NOMO-1 treated with DMSO at 0.1 percent for 48 hours (cell line): ENCODE measurements around the gene B3GAT1.

Source experiments
- DNase-seq: peaks from one replicate; lab custom pipeline; 2025; ENCODE audit not compliant: unreplicated experiment; lab: John Stamatoyannopoulos, UW

The B3GAT1 gene

DNA sequence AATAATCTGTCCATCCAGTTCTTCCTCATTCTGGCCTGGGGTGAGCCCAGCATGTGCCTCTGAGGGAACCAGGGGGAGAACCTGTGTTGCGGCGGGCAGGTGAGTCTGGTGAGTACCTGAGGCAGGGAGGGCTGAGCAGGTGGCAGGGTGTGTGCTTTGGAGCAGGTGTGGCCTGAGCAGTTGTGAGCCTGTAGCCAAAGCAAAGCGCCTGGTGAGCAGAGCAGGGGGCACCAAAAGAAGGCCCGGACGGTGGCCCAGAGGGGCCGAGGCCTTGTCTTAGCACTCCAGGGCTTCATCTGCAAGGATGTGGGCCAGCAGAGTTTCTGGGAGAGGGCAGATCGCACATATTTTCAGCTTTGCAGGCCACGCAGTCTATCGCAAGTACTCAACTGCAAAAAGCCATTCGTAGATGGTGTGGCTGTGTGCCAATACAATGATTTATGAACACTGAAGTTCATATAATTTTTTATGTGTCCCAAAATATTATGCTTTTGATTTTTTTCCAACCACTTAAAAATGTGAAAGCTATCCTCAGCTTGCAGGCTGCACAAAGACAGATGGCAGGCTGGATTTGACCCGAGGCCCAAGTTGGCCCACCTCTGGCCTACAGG, 71.6 kb downstream of the B3GAT1 start:
- no peak for DNase-seq

DNA sequence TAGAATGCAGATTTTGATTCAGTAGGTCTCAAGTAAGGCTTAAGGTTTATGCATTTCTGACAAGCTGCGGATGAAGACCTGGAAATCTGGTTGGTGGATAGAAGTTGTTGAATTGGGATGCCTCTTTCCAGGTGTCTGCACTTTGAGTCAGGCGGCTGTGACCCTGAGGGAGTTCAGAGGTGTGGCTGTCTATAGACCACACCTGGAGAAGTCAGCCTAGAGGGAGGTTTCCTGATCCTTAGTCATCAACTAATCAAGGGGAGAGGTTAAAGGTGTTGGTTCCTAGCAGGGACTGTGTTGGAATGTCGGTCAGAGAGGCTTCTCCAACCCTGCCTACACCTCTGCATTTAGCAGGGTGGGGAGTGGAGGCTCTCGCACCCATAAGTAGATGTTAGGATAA, 72.3 kb downstream of the B3GAT1 start:
- DNase-seq = no peak

DNA sequence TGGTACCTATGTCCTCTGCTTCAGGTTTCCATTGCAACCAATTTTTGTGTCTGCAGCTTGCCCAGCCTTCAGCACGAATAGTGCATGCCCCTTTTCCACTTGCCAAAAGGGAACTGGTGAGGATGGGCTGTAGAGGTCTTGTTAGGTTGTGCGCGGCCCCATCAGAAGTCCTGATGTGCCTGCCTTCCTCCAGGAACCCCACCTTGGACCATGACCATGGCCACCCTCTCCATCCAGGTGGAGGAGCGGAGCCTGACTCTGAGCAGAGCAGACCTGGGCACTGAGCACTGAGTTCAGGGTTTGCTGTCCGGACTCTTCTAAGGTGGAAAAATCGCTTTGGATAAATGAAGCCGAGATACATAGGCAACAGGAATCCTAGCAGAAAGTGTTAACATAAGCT, 73.4 kb downstream of the B3GAT1 start:
- no peak for DNase-seq

DNA sequence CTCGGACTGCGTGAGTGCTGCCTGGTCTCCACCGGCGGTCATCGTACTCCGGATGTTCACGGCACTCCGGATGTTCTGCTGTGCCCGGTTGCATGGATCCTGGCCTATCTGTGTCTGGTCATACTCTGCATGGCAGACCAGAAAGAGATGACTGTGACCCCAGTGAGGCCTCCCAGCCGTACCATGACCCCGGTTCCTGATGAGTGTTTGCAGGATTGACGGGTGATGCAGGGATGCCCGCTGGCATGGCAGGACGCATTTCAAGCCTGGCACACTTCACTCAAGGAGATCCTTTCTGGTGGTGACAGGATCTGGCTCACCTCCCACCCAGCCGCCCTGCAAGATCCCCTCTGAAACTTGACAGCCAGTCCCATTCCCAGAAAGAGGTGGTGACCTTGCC, 74.0 kb downstream of the B3GAT1 start:
- no peak for DNase-seq

DNA sequence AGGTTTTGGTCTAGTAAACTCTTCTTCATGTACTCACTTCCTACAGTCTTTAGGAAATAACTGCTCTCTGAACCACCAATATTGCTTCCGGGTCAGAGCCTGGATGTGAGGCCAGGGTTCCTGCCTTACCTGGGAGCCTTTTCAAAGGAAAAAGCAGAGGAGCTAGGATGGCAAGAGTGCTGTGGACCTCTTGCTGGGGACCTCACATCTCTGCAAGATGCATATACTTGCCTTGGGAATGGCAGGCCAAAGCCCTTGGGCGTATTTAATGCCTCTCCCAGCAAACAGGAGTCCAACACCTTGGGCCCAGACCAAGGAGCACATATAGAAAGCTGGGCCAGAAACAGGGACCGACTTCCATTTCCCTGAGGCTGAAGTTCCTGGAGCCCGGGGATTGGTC, 75.0 kb downstream of the B3GAT1 start:
- DNase-seq = no peak

DNA sequence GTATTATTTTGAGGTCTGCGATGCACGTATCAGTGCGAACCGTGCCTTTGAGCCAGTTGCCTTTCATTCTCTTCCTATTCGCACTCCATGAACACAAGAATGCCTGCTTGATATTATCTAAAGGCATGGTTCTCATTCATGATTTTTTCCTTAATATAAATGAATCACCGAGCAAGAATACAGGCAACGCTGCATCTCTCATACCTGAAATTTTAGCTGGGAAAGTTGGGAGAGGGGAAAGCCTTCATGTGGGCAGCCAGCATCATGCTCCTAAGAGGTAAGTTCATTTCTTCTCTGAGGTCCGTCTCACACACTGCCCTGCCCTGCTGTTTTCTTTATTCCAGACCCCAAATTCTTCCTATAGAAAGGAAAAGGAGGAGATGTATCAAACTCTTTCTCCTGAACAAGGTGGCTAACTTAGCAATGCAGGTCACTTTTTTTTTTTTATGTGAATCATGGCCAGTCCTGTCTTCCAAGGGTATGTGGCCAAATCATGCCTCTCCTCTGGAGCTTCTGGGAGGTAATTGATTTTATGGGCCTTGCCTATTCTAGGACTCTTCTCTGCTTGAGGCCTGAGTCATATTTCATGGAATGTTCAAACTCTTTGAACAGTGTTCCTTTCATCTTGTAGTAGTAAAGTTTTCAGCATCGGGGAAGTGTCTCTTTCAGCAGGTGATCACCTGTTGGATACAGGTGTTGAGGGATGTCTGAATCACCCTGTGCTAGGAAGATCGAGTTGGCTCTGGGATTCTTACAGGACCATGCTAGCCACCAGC, 77.1 kb downstream of the B3GAT1 start:
- no peak for DNase-seq

DNA sequence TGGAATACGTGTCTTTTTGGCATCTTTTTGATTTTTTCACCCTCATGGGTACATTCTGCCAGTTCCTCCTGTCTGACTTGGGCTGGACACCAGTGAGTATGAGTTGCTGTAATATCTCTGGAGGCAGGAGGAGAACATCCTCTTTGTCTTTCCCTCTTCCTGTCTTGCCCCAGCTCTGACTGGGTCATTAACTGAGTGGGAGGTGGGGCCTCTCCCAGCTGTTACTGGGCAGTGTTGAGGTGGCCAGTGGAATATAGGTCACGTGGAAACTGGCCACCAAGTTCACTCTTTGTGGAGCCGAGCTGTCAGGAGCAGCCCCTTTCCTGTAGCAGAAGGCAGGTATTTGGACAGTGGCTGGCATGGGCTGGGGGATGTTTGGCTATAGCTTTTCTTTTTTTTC, 78.1 kb downstream of the B3GAT1 start:
- no peak for DNase-seq

DNA sequence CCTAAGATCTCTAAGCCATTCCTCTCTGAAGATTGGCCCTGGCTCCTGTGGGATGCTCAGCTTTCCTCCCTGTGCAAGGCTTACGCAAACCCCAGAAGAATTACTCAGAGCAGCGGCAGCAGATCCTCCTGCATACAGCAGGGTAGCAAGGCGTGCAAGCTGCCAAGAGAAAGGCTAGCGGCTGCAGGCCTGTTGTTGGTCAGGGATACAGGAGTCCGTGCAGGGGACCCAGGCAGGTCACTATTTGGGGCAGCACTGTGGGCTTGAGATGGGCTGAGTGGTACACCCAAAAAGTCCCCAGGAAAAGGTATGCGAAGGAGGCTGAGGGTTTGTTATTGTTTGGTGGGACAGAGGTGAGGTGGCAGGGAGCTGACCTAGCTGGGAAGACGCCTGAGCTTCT, 78.7 kb downstream of the B3GAT1 start:
- no peak for DNase-seq

DNA sequence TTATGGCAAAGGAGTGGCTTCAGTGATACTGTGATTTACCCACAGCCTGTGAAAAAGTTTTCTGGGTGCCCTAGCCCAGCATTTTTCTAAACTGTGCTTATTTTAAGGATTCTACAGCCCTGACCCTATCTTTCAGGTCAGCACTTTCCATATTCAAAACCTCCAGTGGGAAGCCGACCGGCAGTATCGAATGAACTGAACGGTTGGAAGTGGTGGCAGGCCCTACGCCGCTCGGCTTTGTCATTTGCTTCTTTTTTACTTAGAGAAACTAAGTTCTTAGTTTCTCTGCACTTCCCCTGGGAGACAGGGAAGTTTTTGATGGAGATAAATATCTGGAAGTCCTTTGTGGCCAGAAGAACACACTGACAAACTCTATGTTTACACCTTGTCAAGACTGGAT, 79.3 kb downstream of the B3GAT1 start:
- no peak for DNase-seq

DNA sequence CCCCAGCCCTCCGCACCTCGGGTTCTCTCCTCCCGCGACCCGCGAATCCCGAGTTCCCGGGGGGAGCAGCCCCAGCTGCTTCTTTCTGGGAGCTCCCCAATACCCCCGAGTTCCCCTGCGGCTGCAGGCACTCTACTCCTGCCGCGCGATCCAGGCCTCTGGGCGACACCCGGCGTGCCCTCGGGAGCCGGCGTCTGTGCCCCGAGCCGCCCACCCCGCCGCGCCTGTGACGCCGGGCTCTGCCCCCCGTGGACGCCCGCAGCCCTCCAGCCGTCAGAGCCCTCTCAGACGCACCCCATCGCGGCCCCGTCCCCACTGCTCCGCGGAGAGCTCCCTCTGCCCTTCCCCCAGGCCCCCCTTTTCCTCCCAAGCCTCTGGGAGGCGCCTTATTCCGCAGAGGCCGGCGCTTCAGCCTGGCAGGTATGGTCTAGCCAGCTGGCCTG, 79.8 kb downstream of the B3GAT1 start:
- no peak for DNase-seq

DNA sequence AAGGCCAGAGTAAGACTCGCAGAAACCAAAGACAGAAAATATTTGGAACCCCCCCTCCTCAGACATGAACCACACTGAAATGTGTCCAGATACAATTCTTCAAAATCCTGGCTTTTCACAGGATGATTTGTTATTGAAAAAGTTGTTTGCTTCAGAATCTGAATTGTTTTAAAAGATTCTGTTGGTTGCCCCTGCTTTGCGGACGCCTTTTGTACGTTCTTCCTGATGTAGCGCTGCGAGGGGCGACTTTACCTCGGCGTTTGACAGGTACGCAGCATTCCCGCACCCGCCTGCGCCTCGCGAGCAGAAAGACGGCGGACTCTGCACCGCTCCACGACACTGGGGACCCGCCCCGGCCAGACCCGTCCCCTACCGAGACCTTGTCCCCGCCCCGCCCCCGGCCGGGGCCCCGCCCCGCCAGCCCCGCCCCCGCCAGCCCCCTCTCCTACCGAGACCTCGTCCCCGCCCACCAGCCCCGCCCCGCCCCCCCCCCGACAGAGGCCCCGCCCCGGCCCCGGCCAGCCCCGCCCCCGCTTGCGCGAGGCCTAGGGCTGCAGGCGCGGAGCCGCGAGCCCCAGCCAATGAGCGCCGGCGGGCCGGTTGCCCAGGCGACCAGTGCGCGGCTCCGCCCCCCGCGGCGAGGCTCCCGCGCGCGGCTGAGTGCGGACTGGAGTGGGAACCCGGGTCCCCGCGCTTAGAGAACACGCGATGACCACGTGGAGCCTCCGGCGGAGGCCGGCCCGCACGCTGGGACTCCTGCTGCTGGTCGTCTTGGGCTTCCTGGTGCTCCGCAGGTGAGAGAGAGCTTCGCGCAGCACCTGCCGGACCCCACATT, 80.5 kb downstream of the B3GAT1 start, which contains the start of gene GLB1L2:
GLB1L2 (plus strand) TSS at position 635 of the 835 bp plus-strand sequence; CDS start at position 709, 74 bp downstream.
- DNase-seq = peak; percentile 54

DNA sequence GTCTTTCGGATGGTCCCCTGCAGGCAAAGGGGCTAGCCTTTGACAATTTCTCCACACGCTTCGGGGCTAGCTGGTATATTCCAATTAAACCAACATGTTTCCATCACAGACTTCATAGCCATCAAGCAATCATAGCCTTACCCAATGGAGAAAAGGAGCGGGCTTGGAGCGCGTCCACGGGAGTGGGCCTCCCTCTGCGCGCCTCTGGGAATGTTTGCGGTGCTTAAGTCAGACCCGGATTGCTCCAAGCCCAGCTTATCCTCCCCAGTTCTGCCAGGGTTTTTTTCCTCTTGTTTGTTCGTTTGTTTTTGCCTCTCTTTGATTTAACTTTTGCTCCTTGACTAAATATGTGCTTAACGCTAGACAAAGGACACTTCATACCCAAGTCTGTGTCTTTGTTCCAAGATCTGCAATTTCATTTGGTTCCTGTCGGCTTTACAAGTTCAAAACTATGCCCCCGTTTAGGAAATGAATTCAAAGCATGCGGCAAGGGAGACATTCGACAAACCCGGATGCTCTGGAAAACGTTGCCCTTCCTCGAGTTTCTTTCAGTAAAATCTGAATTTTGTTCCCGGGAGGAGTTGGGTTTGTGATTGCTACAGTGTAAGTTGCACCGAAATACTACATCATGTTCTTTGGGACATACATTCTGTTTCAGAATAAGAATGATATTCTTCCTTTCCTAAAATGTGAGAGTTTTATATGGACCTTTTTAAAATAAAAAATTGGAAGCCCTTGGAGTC, 81.3 kb downstream of the B3GAT1 start:
- DNase-seq = no peak
